Measurements from ENCODE around the gene CNGA2.

DNA sequence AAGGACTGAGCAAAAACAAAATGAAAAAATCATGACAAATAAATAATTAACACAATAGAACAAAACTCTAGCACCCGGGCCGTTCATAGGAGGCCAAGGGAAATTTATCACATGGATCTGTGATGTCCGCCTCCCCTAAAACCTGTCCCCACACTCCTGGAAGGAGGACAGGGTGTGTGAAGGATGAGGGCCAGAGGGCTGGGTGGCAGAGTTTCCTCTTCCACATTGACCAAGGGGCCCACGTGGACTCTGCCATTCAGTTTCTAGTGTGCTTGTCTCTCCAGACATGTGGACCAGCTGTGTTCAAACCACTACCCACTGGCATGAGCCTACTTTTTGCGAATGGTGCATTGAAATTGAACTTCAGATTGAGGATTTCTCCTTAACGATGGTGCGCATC, 33.0 kb upstream of the CNGA2 start:
- TF ChIP-seq CTCF (IDR thresholded peaks at IDR 0.05), result no peak
- TF ChIP-seq POLR2A (IDR thresholded peaks at IDR 0.05), result no peak

All from vagina (tissue), 2 donors.